ENCODE results near the gene EIF3K. TPM values are rescaled to one million over a fixed set of nuclear protein-coding genes. Genes with fewer than 3 reads are reported as not detected.

Gene EIF3K
- total and polyA plus RNA-seq, 2 of the 13 experiments (the other 11 are each of a cell fraction or from before 2014, with no cell fraction given) = 179 to 258 TPM

DNA sequence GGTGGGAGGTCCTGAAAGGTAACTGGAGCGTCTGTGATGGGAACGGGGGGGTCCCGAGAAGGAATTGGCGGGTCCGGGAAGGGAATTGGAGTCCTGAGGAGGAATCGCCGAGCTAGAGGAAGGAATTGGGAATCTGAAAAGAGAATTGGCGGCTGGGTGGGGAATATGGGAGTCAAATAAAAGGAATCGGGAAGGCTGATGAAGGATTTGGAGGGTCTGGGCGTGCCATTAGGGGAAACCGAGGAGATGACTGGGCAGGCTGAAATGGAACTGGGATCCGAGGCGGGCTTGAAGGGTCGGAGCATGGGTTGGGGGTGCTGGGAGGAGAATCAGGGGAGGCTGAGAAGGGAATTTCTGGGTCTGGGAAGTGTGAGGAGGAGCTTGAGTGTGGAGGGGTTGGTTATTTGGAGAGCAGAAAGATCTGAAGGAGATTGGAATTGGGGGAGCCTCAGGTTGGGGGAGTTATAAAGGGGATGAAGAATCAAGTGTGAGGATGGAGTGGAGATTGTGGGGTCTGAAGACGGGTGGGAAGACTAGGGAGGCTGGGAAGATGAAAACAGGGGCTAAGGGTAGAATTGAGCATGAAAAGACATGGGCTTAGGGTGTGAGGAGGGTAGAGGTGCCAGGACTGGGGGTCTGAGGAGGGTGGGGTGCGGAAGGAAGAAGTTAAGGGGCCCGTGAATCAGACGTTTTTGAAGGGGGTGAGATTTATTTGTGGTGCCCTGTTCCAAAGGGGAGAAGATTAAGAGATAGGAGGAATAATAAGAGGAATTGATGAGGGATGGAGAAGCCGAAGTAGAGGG, 29.2 kb downstream of the EIF3K start (continued):
- TF ChIP-seq KDM5A (IDR thresholded peaks at IDR 0.05; ENCODE audit: borderline replicate concordance, low read length) (peak; percentile 12; the same call in 1 of the 2 replicates), POGZ (CRISPR knock-in tag; IDR thresholded peaks at IDR 0.05) (no peak), ZNF572 (CRISPR knock-in tag; IDR thresholded peaks at IDR 0.05) (0 out of 2 replicates have a peak, but pooled peaks have one; percentile 34), ZNF296 (CRISPR knock-in tag; conservative IDR thresholded peaks at IDR 0.05) (no peak), CEBPB (IDR thresholded peaks at IDR 0.05; ENCODE audit: borderline replicate concordance, low read depth, low read length) (no peak), ZBTB7A (CRISPR knock-in tag; IDR thresholded peaks at IDR 0.05) (no peak), TGIF2 (CRISPR knock-in tag; IDR thresholded peaks at IDR 0.05) (0 out of 2 replicates have a peak, but pooled peaks have one; percentile 12), ZNF326 (CRISPR knock-in tag; IDR thresholded peaks at IDR 0.05; ENCODE audit: borderline replicate concordance) (no peak), SP5 (CRISPR knock-in tag; IDR thresholded peaks at IDR 0.05; ENCODE audit: borderline replicate concordance, low read depth) (no peak), ZNF644 (CRISPR knock-in tag; IDR thresholded peaks at IDR 0.05; ENCODE audit: low read depth) (no peak), FOSL1 (CRISPR knock-in tag; IDR thresholded peaks at IDR 0.05; ENCODE audit: borderline replicate concordance) (no peak), SAP130 (CRISPR knock-in tag; IDR thresholded peaks at IDR 0.05; ENCODE audit: low read depth) (no peak), FOXA1 (IDR thresholded peaks at IDR 0.05) (0 out of 2 replicates have a peak, but pooled peaks have one; percentile 24), FOXA1 (CRISPR knock-in tag; IDR thresholded peaks at IDR 0.05) (no peak), ZNF709 (CRISPR knock-in tag; IDR thresholded peaks at IDR 0.05) (0 out of 2 replicates have a peak, but pooled peaks have one; percentile 6)
- TF ChIP-seq, protein P1, sequence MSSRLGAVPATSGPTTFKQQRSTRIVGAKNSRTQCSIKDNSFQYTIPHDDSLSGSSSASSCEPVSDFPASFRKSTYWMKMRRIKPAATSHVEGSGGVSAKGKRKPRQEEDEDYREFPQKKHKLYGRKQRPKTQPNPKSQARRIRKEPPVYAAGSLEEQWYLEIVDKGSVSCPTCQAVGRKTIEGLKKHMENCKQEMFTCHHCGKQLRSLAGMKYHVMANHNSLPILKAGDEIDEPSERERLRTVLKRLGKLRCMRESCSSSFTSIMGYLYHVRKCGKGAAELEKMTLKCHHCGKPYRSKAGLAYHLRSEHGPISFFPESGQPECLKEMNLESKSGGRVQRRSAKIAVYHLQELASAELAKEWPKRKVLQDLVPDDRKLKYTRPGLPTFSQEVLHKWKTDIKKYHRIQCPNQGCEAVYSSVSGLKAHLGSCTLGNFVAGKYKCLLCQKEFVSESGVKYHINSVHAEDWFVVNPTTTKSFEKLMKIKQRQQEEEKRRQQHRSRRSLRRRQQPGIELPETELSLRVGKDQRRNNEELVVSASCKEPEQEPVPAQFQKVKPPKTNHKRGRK (CRISPR knock-in tag; IDR thresholded peaks at IDR 0.05) = 0 out of 2 replicates have a peak, but pooled peaks have one; percentile 29
- TF ChIP-seq, protein P2, sequence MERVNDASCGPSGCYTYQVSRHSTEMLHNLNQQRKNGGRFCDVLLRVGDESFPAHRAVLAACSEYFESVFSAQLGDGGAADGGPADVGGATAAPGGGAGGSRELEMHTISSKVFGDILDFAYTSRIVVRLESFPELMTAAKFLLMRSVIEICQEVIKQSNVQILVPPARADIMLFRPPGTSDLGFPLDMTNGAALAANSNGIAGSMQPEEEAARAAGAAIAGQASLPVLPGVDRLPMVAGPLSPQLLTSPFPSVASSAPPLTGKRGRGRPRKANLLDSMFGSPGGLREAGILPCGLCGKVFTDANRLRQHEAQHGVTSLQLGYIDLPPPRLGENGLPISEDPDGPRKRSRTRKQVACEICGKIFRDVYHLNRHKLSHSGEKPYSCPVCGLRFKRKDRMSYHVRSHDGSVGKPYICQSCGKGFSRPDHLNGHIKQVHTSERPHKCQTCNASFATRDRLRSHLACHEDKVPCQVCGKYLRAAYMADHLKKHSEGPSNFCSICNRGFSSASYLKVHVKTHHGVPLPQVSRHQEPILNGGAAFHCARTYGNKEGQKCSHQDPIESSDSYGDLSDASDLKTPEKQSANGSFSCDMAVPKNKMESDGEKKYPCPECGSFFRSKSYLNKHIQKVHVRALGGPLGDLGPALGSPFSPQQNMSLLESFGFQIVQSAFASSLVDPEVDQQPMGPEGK (CRISPR knock-in tag; IDR thresholded peaks at IDR 0.05) = 0 out of 2 replicates have a peak, but pooled peaks have one; percentile 5
- TF ChIP-seq, protein P3, sequence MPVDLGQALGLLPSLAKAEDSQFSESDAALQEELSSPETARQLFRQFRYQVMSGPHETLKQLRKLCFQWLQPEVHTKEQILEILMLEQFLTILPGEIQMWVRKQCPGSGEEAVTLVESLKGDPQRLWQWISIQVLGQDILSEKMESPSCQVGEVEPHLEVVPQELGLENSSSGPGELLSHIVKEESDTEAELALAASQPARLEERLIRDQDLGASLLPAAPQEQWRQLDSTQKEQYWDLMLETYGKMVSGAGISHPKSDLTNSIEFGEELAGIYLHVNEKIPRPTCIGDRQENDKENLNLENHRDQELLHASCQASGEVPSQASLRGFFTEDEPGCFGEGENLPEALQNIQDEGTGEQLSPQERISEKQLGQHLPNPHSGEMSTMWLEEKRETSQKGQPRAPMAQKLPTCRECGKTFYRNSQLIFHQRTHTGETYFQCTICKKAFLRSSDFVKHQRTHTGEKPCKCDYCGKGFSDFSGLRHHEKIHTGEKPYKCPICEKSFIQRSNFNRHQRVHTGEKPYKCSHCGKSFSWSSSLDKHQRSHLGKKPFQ (CRISPR knock-in tag; IDR thresholded peaks at IDR 0.05; ENCODE audit: insufficient replicate concordance) = peak; percentile 16
- TF ChIP-seq, protein P4, sequence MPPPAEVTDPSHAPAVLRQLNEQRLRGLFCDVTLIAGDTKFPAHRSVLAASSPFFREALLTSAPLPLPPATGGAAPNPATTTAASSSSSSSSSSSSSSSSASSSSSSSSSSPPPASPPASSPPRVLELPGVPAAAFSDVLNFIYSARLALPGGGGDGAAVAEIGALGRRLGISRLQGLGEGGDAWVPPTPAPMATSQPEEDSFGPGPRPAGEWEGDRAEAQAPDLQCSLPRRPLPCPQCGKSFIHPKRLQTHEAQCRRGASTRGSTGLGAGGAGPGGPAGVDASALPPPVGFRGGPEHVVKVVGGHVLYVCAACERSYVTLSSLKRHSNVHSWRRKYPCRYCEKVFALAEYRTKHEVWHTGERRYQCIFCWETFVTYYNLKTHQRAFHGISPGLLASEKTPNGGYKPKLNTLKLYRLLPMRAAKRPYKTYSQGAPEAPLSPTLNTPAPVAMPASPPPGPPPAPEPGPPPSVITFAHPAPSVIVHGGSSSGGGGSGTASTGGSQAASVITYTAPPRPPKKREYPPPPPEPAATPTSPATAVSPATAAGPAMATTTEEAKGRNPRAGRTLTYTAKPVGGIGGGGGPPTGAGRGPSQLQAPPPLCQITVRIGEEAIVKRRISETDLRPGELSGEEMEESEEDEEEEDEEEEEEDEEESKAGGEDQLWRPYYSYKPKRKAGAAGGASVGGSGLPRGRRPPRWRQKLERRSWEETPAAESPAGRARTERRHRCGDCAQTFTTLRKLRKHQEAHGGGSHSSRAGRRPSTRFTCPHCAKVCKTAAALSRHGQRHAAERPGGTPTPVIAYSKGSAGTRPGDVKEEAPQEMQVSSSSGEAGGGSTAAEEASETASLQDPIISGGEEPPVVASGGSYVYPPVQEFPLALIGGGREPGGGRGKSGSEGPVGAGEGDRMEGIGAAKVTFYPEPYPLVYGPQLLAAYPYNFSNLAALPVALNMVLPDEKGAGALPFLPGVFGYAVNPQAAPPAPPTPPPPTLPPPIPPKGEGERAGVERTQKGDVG (CRISPR knock-in tag; IDR thresholded peaks at IDR 0.05; ENCODE audit: borderline replicate concordance) = no peak
- TF ChIP-seq, protein P5, sequence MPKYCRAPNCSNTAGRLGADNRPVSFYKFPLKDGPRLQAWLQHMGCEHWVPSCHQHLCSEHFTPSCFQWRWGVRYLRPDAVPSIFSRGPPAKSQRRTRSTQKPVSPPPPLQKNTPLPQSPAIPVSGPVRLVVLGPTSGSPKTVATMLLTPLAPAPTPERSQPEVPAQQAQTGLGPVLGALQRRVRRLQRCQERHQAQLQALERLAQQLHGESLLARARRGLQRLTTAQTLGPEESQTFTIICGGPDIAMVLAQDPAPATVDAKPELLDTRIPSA (CRISPR knock-in tag; IDR thresholded peaks at IDR 0.05; ENCODE audit: borderline replicate concordance) = 0 out of 2 replicates have a peak, but pooled peaks have one; percentile 24

Measured in HepG2 (cell line).